ENCODE measurements around the gene PNRC1.

GRCh38 chr6:89054208-89054607, 26.3 kb upstream of the PNRC1 start:
- TF ChIP-seq GATA2 (IDR thresholded peaks at IDR 0.05; ENCODE audit: low read depth, low read length) = no peak
- TF ChIP-seq GATA3 (IDR thresholded peaks at IDR 0.05; ENCODE audit: low read depth, low read length) = no peak

All from SH-SY5Y (cell line).